HG03135 (cell line): Measurements from ENCODE around the gene UPF3A.
"Not testable (repeated sequence)": the region's sequence is repeated elsewhere in the genome, so short reads cannot be mapped to it uniquely, and the experiment has no call there.

Experiments used
- ATAC-seq: cut with Tn5 transposase; IDR thresholded peaks from one replicate; pipeline ENCODE4 v1.9.1; 2021; ENCODE audit warnings: mild to moderate bottlenecking, moderate library complexity; ENCODE audit not compliant: unreplicated experiment

UPF3A gene

GRCh38 chr13:114333881-114334280, 52.5 kb downstream of the UPF3A start:
- ATAC-seq = not testable (repeated sequence)

- ATAC-seq = no peak
Observed at GRCh38 chr13:114334305-114335053, 53.1 kb downstream of the UPF3A start.

DNA sequence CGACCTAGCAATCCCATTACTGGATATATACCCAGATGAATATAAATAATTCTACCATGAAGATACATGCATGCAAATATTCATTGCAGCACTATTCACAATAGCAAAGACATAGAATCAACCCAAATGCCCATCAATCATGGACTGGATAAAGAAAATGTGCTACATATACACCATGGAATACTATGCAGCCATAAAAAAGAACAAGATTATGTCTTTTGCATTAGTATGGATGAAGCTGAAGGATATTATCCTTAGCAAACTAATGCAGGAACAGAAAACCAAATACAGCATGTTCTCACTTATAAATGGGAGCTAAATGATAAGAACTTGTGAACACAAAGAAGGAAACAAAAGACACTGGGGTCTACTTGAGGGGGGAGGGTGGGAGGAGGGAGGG, 55.1 kb downstream of the UPF3A start:
- ATAC-seq = not testable (repeated sequence)

GRCh38 chr13:114338959-114339358, 57.6 kb downstream of the UPF3A start:
- no peak for ATAC-seq

DNA sequence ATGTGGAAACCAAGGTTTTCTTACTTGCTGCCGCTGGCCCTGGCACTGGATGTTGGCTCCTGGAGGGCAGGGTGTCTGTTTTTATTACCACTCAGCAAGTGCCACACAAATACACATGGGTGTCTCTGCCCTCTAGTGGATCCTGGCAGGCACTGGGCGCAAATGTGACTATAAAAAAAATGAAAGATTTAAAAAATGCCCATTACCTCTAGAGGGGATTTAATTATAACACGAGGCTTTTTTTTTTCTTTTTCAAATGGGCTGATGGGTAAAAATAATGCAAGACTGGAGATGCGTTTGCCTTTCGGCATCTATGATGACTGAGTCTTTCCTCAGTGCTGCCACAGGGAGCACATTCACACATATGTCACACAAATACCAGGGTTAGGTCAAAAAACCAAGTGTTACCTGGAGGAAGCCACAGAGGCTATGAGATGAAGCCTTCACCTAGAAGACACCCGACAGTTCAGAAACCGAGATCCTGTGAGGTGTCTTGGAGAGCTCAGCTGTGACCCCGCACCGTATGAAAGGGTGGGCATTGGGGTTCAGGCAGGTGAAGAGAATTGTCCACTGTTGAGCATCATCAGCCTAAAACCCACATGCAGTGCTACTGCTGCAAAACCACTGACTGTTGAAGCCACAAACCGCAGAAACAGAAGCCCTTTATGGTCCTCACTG, 58.6 kb downstream of the UPF3A start:
- ATAC-seq = no peak

GRCh38 chr13:114341003-114341777, 59.8 kb downstream of the UPF3A start:
- no peak for ATAC-seq

GRCh38 chr13:114347256-114347655, 65.9 kb downstream of the UPF3A start:
- ATAC-seq = not testable (repeated sequence)

GRCh38 chr13:114352763-114353162, 71.4 kb downstream of the UPF3A start:
- not testable (repeated sequence) for ATAC-seq

DNA sequence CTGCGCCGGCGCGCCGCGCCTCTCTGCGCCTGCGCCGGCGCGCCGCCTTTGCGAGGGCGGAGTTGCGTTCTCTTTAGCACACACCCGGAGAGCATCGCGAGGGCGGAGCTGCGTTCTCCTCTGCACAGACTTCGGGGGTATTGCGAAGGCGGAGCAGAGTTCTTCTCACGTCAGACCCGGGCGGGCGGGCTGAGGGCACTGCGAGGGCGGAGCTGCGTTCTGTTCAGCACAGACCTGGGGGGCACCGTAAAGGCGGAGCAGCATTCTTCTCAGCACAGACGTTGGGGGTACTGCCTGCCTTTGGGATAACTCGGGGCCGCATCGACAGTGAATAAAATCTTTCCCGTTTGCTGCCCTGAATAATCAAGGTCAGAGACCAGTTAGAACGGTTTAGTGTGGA, 72.0 kb downstream of the UPF3A start:
- not testable (repeated sequence) for ATAC-seq
